DMS 273 treated with DMSO at 0.1 percent for 48 hours (cell line): ENCODE data around the gene KDM4B.

ENCODE experiments used
- DNase-seq: peaks from one replicate; lab custom pipeline; 2025; lab: John Stamatoyannopoulos, UW

The KDM4B gene

DNA sequence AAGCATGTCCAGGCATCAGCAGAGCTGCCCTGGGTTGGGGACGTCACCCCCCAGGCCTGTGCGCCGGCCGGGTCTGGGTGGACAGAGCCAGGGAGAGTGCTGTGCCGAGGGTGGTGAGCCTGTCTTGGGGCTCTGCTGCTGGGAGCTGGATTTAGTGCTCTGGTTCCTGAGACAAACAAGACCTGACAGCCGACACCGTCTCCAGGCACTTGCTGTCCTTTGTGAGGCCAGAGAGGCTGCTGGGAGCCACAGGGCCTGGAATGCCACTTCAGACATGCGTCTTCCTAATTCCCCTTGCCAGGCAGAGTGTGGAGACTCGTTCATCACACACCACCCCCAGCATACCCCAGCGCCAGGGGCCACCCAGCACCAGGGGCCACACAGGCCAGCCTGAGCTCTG, 165.8 kb downstream of the KDM4B start:
- DNase-seq: no peak

DNA sequence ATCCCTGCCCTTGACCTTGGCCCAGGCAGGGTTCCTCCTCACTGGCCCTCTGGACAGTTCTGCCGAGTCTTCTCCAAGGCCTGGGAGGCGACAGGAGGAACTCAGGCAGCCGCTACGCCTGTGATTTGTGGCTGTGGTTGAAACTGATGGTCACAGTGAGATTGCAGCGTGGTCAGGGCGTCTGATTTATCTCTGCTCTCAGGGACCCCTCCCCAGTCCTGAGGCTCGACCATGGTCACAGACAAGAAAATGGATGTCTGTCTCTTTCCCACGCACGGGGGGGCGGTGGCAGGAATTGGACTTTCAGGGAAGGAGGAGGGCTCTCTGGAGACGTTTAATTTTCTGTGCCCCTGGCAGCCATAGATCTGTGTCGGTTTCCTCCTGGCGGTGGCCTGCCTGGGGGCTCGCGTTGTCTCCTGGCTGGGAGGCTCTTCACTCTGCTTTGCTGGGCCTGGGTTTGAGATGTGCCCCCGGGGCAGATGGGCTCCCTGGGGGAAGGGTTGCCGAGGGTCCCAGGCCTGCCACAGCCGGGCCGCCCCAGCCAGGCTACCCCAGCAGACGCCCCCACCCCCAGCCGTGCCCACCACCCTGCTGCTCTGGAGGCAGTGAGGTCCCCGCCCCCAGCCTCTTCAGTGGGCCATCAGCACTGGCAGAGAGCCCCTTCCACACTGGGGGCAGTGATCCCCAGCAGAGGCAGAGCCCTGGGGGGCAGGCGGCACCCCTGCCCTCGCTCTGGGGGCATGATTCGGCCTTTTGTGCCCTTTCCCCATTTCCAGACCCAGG, 167.4 kb downstream of the KDM4B start:
- no peak for DNase-seq

DNA sequence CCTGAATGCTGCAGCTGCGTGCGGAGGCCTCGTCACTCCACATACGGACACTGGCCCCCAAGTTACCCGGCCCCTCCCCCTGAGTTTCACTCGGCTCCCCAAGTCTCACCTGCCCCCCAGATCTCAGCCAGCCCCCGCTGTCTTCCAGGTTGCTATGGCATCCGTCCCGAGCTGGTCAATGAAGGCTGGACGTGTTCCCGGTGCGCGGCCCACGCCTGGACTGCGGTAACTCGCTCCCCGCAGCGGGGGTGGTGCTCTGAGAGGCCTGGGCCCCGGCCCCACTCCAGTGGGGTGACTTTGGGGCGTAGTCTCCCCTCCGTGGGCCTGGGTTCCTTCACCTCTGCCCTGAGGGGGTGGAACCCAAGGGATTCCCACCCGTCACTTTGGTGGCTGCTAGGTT, 168.2 kb downstream of the KDM4B start:
- DNase-seq: no peak

DNA sequence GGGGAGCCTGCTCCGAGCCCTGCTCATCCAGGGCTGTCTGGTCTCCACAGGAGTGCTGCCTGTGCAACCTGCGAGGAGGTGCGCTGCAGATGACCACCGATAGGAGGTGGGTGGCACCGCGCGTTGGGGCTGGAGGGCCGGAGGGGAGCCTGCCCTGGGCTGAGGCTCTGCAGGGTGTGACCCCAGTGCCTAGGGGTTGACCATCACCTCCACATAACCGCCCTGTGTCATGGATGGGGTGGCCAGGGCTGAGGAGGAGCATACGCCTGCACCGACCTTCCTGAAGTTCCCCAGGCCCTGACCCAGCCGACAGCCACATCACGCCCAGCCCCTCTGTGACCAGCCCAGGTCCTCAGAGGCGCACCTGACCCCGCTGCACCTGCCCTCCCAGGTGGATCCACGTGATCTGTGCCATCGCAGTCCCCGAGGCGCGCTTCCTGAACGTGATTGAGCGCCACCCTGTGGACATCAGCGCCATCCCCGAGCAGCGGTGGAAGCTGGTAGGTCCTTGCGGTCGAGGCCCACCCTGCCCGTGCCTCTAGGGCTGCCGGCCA, 168.7 kb downstream of the KDM4B start:
- DNase-seq: no peak

DNA sequence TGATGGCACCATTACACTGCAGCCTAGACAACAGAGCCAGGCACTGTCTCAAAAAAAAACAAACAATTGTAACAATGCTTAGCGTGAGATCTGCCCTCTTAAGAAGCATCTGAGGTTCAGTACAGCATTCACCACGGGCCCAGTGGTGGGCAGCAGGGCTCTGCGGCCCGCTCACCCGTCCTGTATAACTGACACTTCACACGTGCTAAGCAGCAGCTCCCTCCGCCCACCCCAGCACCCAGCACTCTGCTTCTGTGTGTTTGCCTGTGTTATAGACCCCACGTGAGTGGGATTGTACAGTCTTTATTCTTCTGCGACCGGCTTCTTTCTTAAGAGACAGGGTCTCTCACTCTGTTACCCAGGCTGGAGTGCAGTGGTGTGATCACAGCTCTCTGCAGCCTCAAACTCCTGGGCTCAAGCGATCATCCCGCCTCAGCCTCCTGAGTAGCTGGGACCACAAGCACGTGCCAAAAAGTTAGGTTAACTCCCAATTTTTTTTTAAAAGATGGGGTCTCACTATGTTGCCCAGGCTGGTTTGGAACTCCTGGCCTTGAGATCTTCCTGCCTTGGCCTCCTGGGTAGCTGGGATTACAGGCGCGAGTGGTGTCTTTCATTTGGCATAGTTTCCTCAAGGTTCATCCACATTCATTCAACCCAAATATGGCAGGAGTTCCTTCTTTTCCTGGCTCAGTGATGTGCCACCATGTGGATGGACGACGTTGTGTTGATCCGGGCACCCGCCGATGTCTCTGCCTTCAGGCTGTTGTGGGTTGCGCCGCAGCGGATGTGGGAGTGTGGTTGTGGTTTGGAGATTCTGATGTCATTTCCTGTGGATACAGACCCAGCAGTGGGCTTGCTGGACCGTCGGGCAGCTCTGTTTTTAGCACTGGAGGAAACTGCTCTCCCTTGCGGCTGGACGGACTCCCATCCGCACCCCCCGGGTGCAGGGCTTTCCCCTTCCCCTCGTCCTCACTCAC, 170.0 kb downstream of the KDM4B start:
- no peak for DNase-seq

DNA sequence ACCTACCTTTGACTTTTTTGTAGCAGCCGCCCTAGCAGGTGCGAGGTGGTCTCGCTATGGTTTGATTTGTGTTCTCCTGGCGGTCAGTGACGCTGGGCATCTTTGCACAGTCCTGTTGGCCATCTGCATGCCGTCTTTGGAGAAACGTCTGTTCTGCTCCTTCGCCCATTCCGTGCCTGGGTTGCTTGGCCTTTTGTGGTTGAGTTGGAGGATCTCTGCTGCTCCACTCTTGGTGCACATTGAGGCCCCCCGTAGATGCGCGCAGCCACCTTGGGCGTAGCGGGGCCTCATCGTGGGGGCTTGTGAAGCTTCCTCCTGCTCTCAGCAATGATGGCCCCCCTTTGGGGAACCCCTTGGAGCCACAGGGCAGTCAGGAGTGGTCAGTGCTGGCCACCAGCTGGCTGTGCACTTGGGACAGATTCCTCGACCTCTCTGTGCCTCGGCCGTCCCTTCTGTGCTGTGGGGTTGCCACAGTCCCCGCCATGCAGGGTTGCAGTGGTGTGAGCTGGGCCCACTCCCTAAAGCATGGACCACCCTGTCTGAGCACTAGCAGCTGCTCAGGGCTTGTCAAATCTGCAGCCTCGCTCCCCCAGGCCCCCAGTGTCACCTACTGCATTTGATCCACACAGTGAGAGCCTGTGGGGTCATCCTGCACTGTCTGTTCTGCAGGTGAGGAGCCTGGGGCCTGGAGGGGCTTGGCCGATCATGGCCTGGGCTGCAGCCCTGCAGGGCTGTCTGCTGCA, 170.8 kb downstream of the KDM4B start:
- no peak for DNase-seq

DNA sequence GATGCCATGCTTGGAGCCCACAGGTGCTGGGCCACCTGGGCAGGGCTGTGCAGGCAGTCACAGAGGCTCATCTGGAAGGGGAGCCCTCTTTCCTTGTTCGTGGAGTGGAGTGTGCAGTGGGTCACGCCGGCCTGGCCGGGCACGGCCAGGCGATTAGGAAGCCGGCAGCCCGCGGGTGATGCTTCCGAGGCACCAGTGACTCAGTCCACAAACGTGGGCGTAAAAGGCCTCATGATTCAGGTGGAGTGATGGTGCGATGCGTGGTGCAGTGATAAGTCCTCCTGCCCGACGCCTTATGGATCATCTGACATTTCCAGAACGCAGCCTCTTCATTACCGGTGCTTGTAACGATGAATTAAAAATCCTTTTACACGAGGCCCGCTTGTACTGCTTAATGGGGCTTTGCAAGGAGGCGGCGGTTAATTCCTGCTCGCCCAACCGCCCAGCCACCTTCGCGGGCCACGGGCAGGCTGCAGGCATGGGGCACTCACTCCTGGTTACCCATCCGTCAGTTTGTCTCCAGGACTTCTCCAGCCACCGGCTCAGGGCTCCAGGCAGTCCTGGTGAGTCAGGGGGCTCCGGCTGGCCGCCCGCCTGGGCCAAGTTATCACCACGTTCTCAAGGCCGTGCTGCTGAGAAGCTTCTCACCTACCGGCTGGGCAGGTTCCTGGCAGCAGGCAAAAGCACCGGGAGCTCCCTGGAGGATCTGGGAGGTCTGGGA, 172.4 kb downstream of the KDM4B start:
- no peak for DNase-seq

DNA sequence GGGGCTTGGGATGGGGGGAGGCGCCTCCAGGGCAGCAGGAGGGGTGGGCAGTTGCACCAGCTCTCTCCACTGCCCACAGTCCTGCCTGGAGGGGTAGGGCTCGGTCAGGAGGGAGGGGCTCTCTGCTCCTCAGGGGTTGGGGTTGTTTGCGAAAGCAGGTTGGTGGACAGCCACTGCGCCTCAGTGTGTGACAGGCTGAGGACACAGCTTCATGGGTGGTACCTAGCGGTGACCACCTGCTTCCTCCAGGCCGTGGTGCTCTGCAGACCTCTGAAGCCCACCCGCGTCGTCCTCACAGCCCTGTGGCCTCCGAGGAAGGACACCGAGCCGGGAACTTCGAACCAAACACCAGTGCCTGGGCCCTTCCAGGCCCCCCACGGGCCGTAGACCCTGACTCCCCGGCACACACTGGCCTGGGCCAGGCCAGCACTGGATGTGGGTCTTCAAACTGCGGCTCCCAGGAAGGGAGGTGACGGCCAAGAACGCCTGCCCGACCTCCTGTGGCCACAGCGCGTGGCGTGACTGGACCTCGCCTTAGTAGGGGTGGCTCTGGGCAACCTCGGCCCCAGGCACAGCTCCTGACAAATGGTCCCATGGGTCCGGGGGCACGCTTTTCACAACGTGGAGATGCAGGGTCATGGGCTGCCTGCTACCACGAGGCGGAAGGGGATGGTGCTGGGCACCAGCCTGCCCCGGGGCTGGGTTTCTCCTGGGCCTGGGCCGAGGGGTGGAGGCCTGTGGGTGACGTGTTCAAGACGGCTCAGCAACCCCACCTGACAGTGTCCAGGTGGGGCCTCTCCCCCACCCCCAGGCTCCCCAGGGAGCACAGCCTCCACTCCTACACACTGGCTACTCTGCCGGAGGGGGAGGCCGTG, 173.2 kb downstream of the KDM4B start:
- no peak for DNase-seq

DNA sequence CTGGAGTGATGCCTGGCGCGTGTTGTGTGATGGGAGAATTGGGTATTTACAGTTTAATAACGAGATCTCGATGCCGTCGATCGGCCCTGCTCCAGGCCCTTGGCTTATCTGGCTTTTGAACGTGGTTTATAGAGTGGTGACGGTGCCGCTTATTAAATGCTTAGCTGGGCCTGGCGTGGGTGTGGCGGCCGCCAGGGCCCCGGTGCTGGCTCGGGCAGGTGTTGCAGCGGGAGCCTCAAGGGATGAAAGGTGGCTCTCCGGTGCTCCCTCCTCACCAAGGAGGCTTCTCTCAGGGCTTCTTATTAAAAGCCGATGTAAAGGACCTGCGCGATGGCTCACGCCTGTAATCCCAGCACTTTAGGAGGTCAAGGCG, 173.8 kb downstream of the KDM4B start:
- no peak for DNase-seq

DNA sequence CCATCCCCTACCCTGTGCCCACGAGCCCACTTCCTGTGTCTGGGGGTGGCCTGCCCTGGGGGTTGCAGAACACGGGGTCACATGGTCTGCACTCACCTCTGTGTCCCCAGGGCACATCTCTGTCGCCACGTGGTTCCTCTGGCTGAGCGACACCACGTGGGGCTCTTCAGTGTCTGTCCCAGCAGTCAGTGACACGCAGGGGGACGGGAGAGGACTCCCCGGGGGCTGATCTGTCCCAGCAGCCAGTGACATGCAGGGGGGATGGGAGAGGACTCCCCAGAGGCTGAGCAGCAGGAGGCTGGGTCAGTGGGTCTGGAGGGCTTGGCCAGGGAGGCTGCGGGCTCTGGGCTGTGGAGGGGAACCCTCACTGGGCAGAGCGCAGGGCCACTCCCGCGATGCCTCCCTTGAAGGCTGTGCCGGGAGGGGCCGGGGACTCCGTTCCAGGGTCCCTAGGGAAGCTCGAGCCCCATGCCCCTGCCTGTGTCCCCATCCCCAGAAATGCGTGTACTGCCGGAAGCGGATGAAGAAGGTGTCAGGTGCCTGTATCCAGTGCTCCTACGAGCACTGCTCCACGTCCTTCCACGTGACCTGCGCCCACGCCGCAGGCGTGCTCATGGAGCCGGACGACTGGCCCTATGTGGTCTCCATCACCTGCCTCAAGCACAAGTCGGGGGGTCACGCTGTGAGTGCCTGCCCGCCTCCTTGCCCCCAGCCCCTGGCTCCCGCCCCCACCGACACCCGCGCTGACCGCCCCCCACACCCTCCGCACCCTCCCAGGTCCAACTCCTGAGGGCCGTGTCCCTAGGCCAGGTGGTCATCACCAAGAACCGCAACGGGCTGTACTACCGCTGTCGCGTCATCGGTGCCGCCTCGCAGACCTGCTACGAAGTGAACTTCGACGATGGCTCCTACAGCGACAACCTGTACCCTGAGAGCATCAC, 174.8 kb downstream of the KDM4B start:
- DNase-seq: no peak

DNA sequence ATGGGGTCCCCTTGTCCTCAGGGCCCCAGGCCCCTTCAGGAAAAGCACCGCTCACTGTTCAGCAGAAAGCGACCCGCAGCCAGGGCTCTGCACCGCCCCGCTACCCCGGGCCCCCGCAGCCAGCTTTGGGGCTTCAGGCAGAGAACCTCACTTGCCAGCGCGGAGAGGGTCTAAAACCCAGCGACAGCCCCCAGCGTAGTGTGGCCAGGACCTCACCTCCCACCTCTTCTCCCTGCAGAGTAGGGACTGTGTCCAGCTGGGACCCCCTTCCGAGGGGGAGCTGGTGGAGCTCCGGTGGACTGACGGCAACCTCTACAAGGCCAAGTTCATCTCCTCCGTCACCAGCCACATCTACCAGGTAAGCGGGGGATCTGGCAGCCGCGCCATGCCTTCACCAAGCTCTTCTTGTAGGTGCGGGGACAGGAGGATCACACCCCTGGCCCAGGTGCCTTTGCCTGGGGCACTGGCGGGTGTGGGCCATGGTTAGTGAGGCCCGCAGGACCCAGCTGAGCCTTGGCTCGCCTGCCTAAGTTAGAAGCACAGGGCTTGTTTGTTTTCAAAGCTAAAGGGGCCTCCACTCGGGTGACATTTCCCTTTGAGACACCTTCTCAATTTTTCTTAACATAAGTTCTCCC, 175.7 kb downstream of the KDM4B start:
- no peak for DNase-seq

DNA sequence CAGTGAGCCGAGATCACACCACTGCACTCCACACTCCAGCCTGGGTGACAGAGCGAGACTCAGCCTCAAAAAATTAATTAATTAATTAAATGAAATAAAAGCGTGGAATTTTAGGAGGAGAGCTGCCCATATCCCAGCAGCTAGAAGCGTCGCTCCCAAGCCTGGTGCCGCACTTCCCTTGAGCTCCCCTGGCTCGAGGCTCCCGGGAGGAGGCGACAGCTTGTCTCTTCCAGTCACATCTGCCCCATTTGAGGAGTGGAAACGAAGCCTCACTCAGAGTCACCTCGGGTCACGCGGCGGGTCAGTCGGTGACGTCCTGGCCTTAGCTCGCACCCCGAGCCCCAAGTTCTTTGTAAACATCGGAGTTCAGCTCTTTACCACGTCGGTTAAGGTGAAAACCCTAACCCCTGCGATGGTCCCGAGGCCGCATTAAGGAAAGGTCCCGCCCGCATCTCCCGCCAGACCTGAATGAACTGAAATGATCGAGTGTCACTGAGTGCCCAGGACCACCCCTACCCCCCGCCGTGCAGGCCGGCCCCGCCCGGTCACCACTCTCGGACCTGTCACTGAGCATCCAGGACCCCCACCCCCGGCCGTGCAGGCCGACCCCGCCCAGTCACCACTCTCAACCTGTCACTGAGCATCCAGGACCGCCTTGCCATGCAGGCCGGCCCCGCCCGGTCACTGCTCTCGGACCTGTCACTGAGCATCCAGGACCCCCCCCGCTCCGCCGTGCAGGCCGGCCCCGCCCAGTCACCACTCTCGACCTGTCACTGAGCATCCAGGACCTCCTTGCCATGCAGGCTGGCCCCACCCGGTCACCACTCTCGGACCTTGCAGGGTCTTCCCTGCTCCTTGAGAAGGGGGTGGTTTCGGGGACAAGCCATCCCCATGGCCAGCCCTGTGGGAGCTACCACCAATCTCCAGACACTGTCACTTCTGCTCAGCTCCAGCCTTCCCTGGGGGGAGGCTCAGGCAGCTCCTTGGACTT, 176.9 kb downstream of the KDM4B start:
- DNase-seq: no peak

DNA sequence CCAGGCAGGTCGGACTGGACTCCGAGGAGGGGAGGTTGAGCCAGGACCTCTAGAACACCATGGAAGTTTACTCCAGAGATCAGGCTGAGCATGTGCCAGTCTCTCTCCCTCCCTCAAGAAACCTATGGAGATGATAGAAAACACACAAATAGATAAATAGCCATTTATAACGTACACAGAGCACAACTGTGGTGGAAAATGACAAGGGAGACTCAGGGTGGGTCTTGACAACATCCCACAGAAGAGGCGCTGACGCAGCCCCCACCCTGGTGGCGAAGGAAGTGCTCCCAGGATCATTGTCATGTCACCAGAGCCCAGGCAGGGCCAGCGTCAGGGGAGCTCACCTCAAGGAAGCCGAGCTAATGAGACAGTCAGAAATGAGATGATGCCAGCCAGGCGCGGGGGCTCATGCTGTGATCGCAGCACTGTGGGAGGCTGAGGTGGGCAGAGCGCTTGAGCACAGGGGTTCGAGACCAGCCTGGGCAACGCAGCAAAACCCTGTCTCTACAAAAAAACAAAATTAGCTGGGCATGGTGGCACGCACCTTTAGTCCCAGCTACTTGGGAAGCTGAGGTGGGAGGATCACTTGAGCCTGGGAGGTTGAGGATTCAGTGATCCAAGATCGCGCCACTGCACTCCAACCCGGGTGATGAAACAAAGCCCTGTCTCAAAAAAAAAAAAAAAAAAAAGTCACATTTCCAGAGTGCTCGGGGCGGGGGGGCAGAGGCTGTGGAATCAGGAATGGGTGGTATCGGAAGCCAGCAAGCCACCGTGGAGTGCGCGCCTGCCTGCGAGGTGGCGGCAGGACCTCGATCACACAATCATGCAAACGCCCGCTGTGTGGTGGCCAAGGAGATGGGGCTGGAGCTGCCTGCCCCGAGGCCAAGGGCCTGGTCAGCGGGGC, 178.4 kb downstream of the KDM4B start:
- DNase-seq: no peak

DNA sequence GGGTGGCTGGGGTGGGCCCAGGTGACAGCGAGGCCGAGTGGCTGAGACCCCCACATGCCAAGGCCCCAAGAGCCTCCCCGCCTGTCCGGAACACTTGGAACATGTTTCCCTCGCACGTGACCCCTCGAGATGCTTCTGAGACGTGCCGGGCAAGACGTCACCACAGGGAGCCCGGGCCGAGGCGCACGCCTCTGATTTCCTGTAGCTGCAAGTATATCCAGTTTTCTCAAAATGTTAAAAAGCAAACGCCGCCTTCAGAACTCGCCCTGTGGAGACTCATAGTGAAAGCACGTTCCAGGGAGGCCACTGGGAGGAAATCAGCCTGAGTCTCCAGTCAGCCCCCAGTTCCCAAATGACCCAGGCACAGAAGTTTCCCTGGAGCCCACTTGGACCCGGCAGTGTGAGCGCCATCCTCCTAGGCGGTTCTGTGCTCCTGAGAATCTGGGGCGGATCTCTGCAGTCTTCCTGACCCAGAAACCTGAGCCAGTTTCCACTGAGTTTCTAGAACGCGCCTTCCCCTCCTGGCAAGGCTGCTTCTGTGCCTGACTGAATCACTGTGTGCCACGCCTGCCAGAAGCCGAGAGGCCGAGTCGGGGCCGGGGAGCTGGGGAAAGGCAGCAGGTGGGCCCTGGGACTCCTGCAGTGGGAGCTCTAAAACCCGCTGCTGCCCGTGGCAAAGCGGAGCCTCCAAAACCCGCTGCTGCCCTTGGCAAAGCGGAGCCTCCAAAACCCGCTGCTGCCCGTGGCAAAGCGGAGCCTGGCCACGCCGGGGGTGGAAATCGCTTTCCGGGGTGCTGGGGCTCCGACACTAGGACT, 179.3 kb downstream of the KDM4B start:
- no peak for DNase-seq

DNA sequence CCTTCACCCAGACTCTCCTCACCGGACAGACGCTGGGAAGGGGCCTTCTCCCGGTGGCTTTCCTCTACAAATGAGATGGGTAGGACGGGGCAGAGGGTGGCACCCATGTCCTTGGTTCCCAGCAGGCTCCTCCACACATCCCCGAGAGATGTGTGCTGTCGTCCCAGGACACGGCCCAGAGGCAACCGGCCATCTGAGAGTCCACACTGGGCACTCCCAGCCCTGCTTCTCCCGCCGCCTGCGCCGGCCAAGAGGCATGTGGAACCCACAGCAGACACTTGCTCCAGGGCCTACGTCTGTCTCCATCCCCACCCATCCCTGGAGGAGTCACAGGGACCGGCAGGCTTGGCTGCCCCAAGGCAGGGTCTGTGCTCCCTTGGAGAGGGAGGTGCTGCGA, 179.9 kb downstream of the KDM4B start:
- DNase-seq: no peak

DNA sequence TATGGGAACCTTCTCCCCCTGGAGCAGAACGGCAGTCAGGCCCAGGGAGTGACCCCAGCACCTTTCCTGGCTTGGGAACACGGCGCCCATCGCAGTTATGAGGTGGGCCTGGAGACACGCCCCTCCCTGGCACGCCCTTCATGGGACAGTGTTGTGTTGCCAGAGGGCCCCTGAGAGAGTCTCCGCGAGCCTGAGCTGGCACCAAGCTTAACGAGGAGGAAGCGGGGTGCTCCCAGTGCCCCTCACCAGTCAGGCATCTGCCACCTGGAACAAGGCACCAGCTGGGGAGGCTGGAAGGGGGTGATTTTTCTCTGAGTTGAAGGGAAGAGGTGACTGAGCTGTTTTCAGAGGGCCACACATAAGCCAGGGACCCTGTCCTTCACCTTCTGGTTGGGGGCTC, 180.6 kb downstream of the KDM4B start:
- DNase-seq: no peak
